Fibroblast of gingiva (primary cell): ENCODE measurements around the gene TPCN2.

Experiments used
- DNase-seq: peaks from one replicate; pipeline ENCODE4 v3.0.0-alpha.2; 2011; ENCODE audit warnings: low read depth

Gene TPCN2

DNA sequence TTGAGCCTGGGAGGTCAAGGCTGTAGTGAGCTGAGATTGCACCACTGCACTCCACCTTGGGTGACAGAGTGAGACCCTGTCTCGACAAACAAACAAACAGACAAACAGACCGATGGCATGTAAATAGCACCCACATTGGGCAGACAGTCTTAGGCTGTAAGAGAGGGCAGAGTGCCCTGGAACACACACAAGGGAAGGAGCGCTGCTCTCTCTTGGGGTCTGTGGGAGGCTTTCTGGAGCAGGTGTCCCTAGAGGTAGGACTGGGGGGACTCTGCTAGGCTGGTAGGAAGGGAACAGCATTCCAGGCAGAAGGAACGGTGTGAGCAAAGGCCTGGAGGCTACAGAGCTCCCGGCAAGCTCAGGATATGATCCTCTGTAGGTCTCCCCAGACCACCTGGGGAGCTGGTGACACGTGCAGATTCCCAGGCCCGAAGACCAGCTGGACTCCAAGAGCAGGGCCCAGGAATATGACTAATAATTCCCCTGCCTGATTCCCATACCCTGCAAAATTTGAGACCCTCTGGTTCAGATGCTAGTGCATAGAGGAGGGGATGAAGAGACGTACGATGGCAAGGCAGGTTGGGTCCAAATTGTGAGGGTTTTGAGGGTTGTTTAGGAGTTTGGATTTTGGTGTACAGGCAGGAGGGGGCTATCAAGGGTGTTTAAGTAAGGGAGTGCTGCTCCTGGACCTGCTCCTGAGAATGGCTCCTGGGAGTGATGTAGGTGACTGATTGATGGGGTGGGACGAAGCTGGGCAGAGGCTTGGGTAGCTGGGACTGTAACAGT is 118.6 kb downstream of the TPCN2 start:
- DNase-seq, result no peak

- peak; percentile 17 for DNase-seq
Measured at GRCh38 chr11:69167916-69168691, 119.4 kb downstream of the TPCN2 start.

- no peak for DNase-seq
Measured at GRCh38 chr11:69169479-69169878, 120.7 kb downstream of the TPCN2 start.

GRCh38 chr11:69170704-69171103 is 122.0 kb downstream of the TPCN2 start:
- no peak for DNase-seq

GRCh38 chr11:69171476-69172240 is 122.9 kb downstream of the TPCN2 start:
- no peak for DNase-seq

DNA sequence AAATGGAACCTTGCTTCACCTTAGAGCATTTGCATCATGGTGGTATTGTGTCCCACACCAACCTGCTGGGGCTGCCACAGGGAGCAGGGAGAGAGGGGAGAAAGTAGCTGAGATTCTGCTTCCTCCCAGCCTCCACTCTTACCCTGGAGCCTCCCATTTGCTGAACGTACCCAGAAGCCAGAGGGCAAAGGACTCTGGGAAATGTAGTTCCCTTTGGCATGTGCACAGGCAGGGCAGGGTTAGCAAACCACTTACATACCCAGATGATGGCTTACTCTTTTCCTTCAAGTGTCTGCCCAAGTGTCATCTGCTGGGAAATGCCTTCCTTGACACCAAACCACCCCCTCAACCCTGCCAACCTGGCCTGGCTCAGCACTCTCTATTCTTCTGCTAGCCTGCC is 123.9 kb downstream of the TPCN2 start:
- DNase-seq, result no peak

GRCh38 chr11:69173331-69173730 is 124.6 kb downstream of the TPCN2 start:
- no peak for DNase-seq

GRCh38 chr11:69173925-69174581 is 125.3 kb downstream of the TPCN2 start:
- no peak for DNase-seq

- DNase-seq, result no peak
Measured at GRCh38 chr11:69174841-69175240, 126.1 kb downstream of the TPCN2 start.

DNA sequence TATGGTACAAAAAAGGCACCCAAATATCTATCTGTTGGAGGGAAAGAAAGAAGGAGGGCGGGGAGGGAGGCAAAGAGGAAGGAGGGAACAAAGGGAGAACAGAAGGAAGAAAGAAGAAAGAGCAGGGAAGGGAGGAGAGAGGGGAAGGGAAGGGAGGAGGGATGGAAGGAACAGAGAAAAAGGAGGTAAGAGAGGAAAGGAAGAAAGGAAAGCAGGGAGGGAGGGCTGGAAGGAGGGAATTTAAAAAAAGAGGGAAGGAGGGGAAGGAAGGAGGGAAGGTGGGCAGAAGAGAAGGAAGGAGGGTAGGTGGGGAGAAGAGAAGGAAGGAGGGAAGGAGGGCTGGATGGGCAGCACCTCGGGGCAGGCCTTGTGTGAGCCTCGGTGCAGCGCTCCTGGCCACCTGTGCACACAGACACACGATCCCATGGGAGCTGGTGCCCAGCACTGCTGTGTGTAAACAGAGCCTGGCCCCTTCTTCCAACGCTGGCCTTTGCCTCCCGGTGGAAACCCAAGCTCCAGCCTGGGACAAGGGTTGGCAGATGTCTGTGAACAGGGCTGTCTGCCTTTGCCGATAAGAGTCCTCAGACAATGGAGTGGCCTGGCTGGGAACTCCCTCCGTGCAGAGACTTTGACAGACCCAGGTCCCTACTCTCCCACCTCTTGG is 130.2 kb downstream of the TPCN2 start:
- DNase-seq, result no peak

DNA sequence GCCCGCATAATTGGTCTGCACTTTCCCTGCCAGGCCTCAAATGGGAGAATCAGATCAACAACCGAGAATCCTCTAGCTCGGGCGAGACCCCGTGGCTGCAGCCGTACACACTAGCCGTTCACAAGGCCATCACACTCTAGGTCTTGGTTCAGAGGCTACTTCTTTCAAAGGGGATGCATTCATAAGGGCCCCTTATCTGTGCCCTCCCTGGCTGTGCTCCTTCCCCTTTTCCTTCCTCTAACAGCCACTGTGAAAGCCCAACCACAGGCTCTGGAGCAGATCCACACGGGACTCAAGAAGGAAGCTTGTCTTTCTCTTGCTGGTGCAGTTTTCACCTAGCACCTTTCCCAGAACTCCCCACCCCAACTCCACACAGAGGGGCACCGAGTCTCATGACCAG is 131.5 kb downstream of the TPCN2 start:
- no peak for DNase-seq

- no peak for DNase-seq
Measured at GRCh38 chr11:69180726-69181125, 132.0 kb downstream of the TPCN2 start.

DNA sequence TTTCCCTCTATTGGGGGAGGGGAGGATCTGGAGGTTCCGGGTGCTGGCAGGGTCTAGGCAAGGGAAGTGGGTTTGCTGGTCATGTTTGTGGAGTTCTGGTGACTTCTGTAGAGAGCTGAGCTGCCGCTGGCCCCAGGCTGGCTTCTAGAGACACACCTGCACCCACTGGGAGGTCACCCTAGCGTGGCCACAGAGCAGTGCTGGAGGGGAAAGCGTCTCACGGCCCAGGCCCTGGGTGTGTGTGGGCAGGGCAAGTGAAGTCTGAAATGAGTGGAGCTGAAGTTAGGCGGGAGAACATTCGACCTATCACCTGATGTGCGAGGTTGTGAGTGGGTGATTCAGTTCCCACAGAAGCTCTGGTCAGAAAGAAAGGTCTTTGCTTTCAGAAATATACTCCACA is 134.9 kb downstream of the TPCN2 start:
- DNase-seq, result no peak
